GM12878 (cell line): Measurements from ENCODE around the gene RANBP9. TPM values are rescaled to one million over a fixed set of nuclear protein-coding genes. Genes with fewer than 3 reads are reported as not detected.

Experiments
- ATAC-seq: fragments of 200-7000 bp; cut with Tn5 transposase; 3 replicates; pipeline ENCODE4 v1.9.1; 2020; ENCODE audit warnings: mild to moderate bottlenecking, moderate library complexity
- BruUV-seq: library from RNA; stranded (reverse); fragments of 400-500 nt; replicated peaks from 2 replicates; lab custom pipeline; 2021; lab: Mats Ljungman, UMichigan
- CTCF ChIA-PET: fragments of 300-600 bp; sonication (Branson Sonifier 250); formaldehyde crosslinking; extraction: SDS; loops from one replicate; lab custom pipeline; 2021; ENCODE audit warnings: inconsistent platforms; lab: Yijun Ruan, JAX
- POLR2A ChIA-PET: fragments of 350-600 bp; formaldehyde crosslinking; extraction: SDS; loops from one replicate; lab custom pipeline; 2021; ENCODE audit warnings: inconsistent platforms; lab: Charles Lee
- RAD21 ChIA-PET: fragments of 300-600 bp; sonication (Branson Sonifier 250); formaldehyde crosslinking; loops from one replicate; lab custom pipeline; 2023; ENCODE audit warnings: antibody characterized with exemption; ENCODE audit not compliant: unreplicated experiment; lab: Charles Lee
- SMC1A ChIA-PET: fragments of 300-600 bp; sonication (Branson Sonifier 250); formaldehyde crosslinking; loops from one replicate; lab custom pipeline; 2023; ENCODE audit not compliant: unreplicated experiment, uncharacterized antibody; lab: Charles Lee
- DNase-seq: peaks from one replicate; pipeline ENCODE4 v3.0.0-alpha.2; 2011; ENCODE audit warnings: low read depth, low spot score
- FAIRE-seq: peaks from 3 replicates; lab custom pipeline; 2011; peaks lifted over from hg19 to GRCh38; lab: Jason Lieb, UNC
- H2AFZ ChIP-seq: 2 replicates; pipeline ENCODE4 v1.6.0; 2011; ENCODE audit warnings: low read depth, low read length, control low read depth; ENCODE audit not compliant: control insufficient read depth
- H3K27ac ChIP-seq: 2 replicates; pipeline ENCODE4 v1.5.1; 2011; ENCODE audit warnings: control low read depth; ENCODE audit not compliant: control insufficient read depth, insufficient read depth
- H3K27me3 ChIP-seq, 2 experiments: replicated peaks in 1 of 2; 2 replicates each; pipeline versions ENCODE4 v1.6.0 to v1.6.1; 2011; ENCODE audit warnings: low read length in 1 of 2; ENCODE audit not compliant: control insufficient read depth in 2 of 2, insufficient read depth in 2 of 2
- H3K36me3 ChIP-seq, 2 experiments: 2 replicates each; pipeline ENCODE4 v1.5.1; 2011; ENCODE audit warnings: low read length in 1 of 2; ENCODE audit not compliant: control insufficient read depth in 2 of 2, insufficient read depth in 2 of 2
- H3K4me1 ChIP-seq: 2 replicates; pipeline ENCODE4 v1.6.1; 2011; ENCODE audit warnings: mild to moderate bottlenecking, low read length, moderate library complexity, mixed read lengths; ENCODE audit not compliant: control insufficient read depth, insufficient read depth
- H3K4me2 ChIP-seq: 2 replicates; pipeline ENCODE4 v1.6.0; 2011; ENCODE audit warnings: control low read depth; ENCODE audit not compliant: control insufficient read depth, insufficient read depth
- H3K4me3 ChIP-seq: fragments of 200-600 bp; sonication (generic); 2 replicates; pipeline ENCODE4 v1.5.1; 2016
- H3K79me2 ChIP-seq: 2 replicates; pipeline ENCODE4 v1.6.0; 2011; ENCODE audit warnings: low read length; ENCODE audit not compliant: control insufficient read depth, insufficient read depth
- H3K9ac ChIP-seq: 2 replicates; pipeline ENCODE4 v1.8.0; 2011; ENCODE audit warnings: low read length, control low read depth, mixed read lengths; ENCODE audit not compliant: control insufficient read depth, insufficient read depth
- H3K9me3 ChIP-seq: replicated peaks from 3 replicates; pipeline ENCODE4 v1.5.1; 2011; ENCODE audit warnings: mild to moderate bottlenecking, low read length; ENCODE audit not compliant: control insufficient read depth, insufficient read depth
- H4K20me1 ChIP-seq: 2 replicates; pipeline ENCODE4 v1.6.0; 2011; ENCODE audit not compliant: control insufficient read depth, insufficient read depth
- ESRRA ChIP-seq: IDR thresholded peaks from 2 replicates; pipeline ENCODE4 v1.6.1; 2012; ENCODE audit warnings: mild to moderate bottlenecking, low read length, improper control_type of control experiment
- EZH2 ChIP-seq: IDR thresholded peaks from 2 replicates; pipeline ENCODE4 v1.6.1; 2012; ENCODE audit warnings: low read depth, mild to moderate bottlenecking, control low read depth, inconsistent platforms, low read length, borderline replicate concordance; ENCODE audit not compliant: control insufficient read depth
- HDAC2 ChIP-seq: fragments of 200-600 bp; sonication (generic); IDR thresholded peaks from 2 replicates; pipeline ENCODE4 v1.6.1; 2017
- LARP7 ChIP-seq: fragments of 450-650 bp; IDR thresholded peaks from 2 replicates; pipeline ENCODE4 v1.6.1; 2017; ENCODE audit warnings: mild to moderate bottlenecking
- MEF2A ChIP-seq: IDR thresholded peaks from 2 replicates; pipeline ENCODE4 v1.6.1; 2011; ENCODE audit warnings: low read depth, mild to moderate bottlenecking, low read length, moderate library complexity; ENCODE audit not compliant: insufficient read depth
- RAD21 ChIP-seq: IDR thresholded peaks from 2 replicates; pipeline ENCODE4 v1.6.1; 2011; ENCODE audit warnings: mild to moderate bottlenecking, low read depth, low read length, moderate library complexity; ENCODE audit not compliant: insufficient read depth
- RCOR1 ChIP-seq: conservative IDR thresholded peaks from 2 replicates; pipeline ENCODE4 v1.6.1; 2012; ENCODE audit warnings: low read depth, low read length, improper control_type of control experiment
- YBX1 ChIP-seq: fragments of 450-650 bp; IDR thresholded peaks from 2 replicates; pipeline ENCODE4 v1.6.1; 2016; ENCODE audit warnings: antibody characterized with exemption
- ZNF384 ChIP-seq: IDR thresholded peaks from 2 replicates; pipeline ENCODE4 v1.6.1; 2012; ENCODE audit warnings: low read depth, mild to moderate bottlenecking, low read length, improper control_type of control experiment, borderline replicate concordance
- ZNF592 ChIP-seq: fragments of 450-650 bp; IDR thresholded peaks from 2 replicates; pipeline ENCODE4 v1.6.1; 2017; ENCODE audit warnings: mild to moderate bottlenecking, moderate library complexity
- ZSCAN29 ChIP-seq: fragments of 450-650 bp; IDR thresholded peaks from 2 replicates; pipeline ENCODE4 v1.6.1; 2017; ENCODE audit warnings: mild to moderate bottlenecking, moderate library complexity
- WGBS: methylation state at CpG from one replicate; pipeline ENCODE4 v1.1.6; 2016; ENCODE audit warnings: low lambda C conversion rate; ENCODE audit not compliant: insufficient replicate concordance, insufficient coverage; ENCODE audit errors: missing lambda C conversion rate; 5-methylcytosine and 5-hydroxymethylcytosine counted together
- in situ Hi-C: fragments of 300-500 bp; cut with MboI; formaldehyde crosslinking; loops from 9 replicates; pipeline ENCODE4 v1.14.3; 2018; ENCODE audit warnings: mixed read lengths
- intact Hi-C: fragments of 100-400 bp; cut with micrococcal nuclease; formaldehyde crosslinking; loops from one replicate; pipeline ENCODE4 v1.14.2; 2022; ENCODE audit not compliant: unreplicated experiment
- polyA plus RNA-seq, 11 experiments: library from polyadenylated mRNA; depleted of rRNA in 4 of 11; unstranded in 6 of 11; stranded (reverse) in 5 of 11; fragments of >200 nt; fragmentation: Nextera tagmentation in 4 of 11; fragmentation: Illumina TruSeq in 1 of 11; extraction: Ambion mirVana in 4 of 11; extraction: Trizol in 1 of 11; gene quantifications; 1 replicate in 1 of 11; 2 replicates in 10 of 11; pipeline versions ENCODE4 v1.2.1 to v1.2.3, GENCODE V29; 2011 to 2016; ENCODE audit warnings: inconsistent platforms in 2 of 11, missing spikeins in 2 of 11, low read depth in 1 of 11
- total RNA-seq, 4 experiments: library from RNA; depleted of rRNA in 3 of 4; stranded (reverse); fragments of >200 nt in 3 of 4; fragmentation: Illumina TruSeq in 1 of 4; extraction: Trizol in 1 of 4; gene quantifications; 2 replicates each; pipeline versions ENCODE4 v1.2.1 to v1.2.3, GENCODE V29; 2013 to 2021

The RANBP9 gene
- total and polyA plus RNA-seq, 10 of the 15 experiments (the other 5 are each of a cell fraction or from before 2014, with no cell fraction given): 3.7 to 43.1 (median 16.2) TPM

GRCh38 chr6:13689511-13690256, 22.0 kb downstream of the RANBP9 start:
- RAD21 ChIA-PET: no interaction called here
- CTCF ChIA-PET: no interaction called here
- no peaks in the 10 kb centered on the region for H3K4me1 ChIP-seq
- BruUV-seq: no TSS peak
- in situ Hi-C loops (no loop called here), intact Hi-C loops (no loop called here)
- peaks cover 24% of the 10 kb centered on the region for H3K79me2 ChIP-seq
- no peaks in the 10 kb centered on the region for H3K9me3 ChIP-seq
- no peak overlapping the region for H3K4me2 ChIP-seq
- H3K27me3 ChIP-seq: no peaks in the 10 kb centered on the region
- H3K27ac ChIP-seq: no peak overlapping the region
- no peak overlapping the region for H2AFZ ChIP-seq
- POLR2A ChIA-PET: interaction anchor here (1.0 kb wide), 1 partner anchor 9 kb away, joined by 4 read pairs; no protein-coding TSS in a partner anchor
- SMC1A ChIA-PET: interaction anchor here (1.0 to 1.1 kb wide), 2 partner anchors 9 to 21 kb away, joined by 3 to 4 read pairs; no protein-coding TSS in a partner anchor
- no peak overlapping the region for H3K9ac ChIP-seq
- no peak for DNase-seq
- TF ChIP-seq YBX1: no peak
- no peak for TF ChIP-seq LARP7
- ATAC-seq: no peak
- no peak overlapping the region for H3K4me3 ChIP-seq
- 100% methylated on average over 5 of the region's 5 CpGs for WGBS
- no peaks in the 10 kb centered on the region for H4K20me1 ChIP-seq
- H3K36me3 ChIP-seq: peaks cover 2 to 8% of the 10 kb centered on the region in 2 experiments
- FAIRE-seq: no peak

GRCh38 chr6:13688692-13689196, 22.9 kb downstream of the RANBP9 start:
- CTCF ChIA-PET: interaction anchor here (1.0 to 2.7 kb wide), 3 partner anchors 7 to 114 kb away, joined by 4 to 7 read pairs (median 5); partner anchors contain the start of gene SIRT5
- Histone ChIP-seq H3K4me1 (no peaks in the 10 kb centered on the region), H3K4me2 (no peak overlapping the region), H3K27ac (no peak overlapping the region), H4K20me1 (no peaks in the 10 kb centered on the region), H3K9ac (no peak overlapping the region), H3K27me3 (no peaks in the 10 kb centered on the region), H3K36me3 (peaks cover 2 to 8% of the 10 kb centered on the region in 2 experiments), H2AFZ (no peak overlapping the region), H3K79me2 (peaks cover 21% of the 10 kb centered on the region), H3K4me3 (no peak overlapping the region), H3K9me3 (no peaks in the 10 kb centered on the region)
- POLR2A ChIA-PET: interaction anchor here (0.6 kb wide), 1 partner anchor 8 kb away, joined by 3 read pairs; no protein-coding TSS in a partner anchor
- WGBS: 96% methylated on average over 4 of the region's 5 CpGs
- intact Hi-C loops: no loop called here
- SMC1A ChIA-PET: interaction anchor here (1.3 to 2.0 kb wide), 2 partner anchors 11 kb away, joined by 5 to 6 read pairs; no protein-coding TSS in a partner anchor
- DNase-seq: no peak
- no peak for FAIRE-seq
- no TSS peak for BruUV-seq
- RAD21 ChIA-PET: no interaction called here
- in situ Hi-C loops: no loop called here
- ATAC-seq: no peak
- TF ChIP-seq ESRRA (no peak), RCOR1 (no peak), RAD21 (no peak), EZH2 (no peak), ZSCAN29 (no peak), MEF2A (no peak), ZNF384 (no peak), HDAC2 (no peak), ZNF592 (no peak)
